Endothelial cell of umbilical vein (primary cell): ENCODE results near the gene FOXO6. TPM values are rescaled to one million over a fixed set of nuclear protein-coding genes. Genes with fewer than 3 reads are reported as not detected.

Experiments
- BruUV-seq: library from RNA; stranded (reverse); fragments of 400-500 nt; replicated peaks from 2 replicates; lab custom pipeline; 2021; lab: Mats Ljungman, UMichigan
- CTCF ChIA-PET: fragments of 300-600, 350-600 bp; sonication (Branson Sonifier 250); formaldehyde crosslinking; loops from one replicate; lab custom pipeline; 2021; ENCODE audit warnings: antibody characterized with exemption, inconsistent platforms; lab: Charles Lee
- POLR2A ChIA-PET: fragments of 300-600, 350-600 bp; sonication (Branson Sonifier 250); formaldehyde crosslinking; loops from one replicate; lab custom pipeline; 2021; ENCODE audit warnings: antibody characterized with exemption, inconsistent platforms; lab: Charles Lee
- DNase-seq: peaks from one replicate; pipeline ENCODE4 v3.0.0-alpha.2; 2011; ENCODE audit warnings: low read depth, low spot score
- FAIRE-seq: peaks from 2 replicates; lab custom pipeline; 2011; peaks lifted over from hg19 to GRCh38; lab: Jason Lieb, UNC
- H2AFZ ChIP-seq: 2 replicates; pipeline ENCODE4 v1.6.0; 2012; ENCODE audit warnings: low read depth, low read length, control low read depth, inconsistent platforms
- H3K27ac ChIP-seq: 2 replicates; pipeline ENCODE4 v1.5.1; 2011; ENCODE audit warnings: low read depth, mild to moderate bottlenecking, control low read depth, low read length, moderate library complexity; ENCODE audit not compliant: insufficient read depth
- H3K27me3 ChIP-seq, 2 experiments: 2 replicates each; pipeline versions ENCODE4 v1.6.0 to v1.6.1; 2011; ENCODE audit warnings: low read length in 2 of 2, mixed read lengths in 1 of 2; ENCODE audit not compliant: control insufficient read depth in 2 of 2, insufficient read depth in 2 of 2
- H3K36me3 ChIP-seq, 2 experiments: 2 replicates in 1 of 2; 3 replicates in 1 of 2; pipeline ENCODE4 v1.5.1; 2011; ENCODE audit warnings: low read length in 2 of 2, mild to moderate bottlenecking in 1 of 2, moderate library complexity in 1 of 2; ENCODE audit not compliant: control insufficient read depth in 2 of 2, insufficient read depth in 2 of 2; ENCODE audit errors: extremely low read depth in 1 of 2
- H3K4me1 ChIP-seq: 3 replicates; pipeline ENCODE4 v1.5.1; 2011; ENCODE audit warnings: mild to moderate bottlenecking, low read length; ENCODE audit not compliant: control insufficient read depth, insufficient read depth; ENCODE audit errors: extremely low read depth
- H3K4me2 ChIP-seq: 2 replicates; pipeline ENCODE4 v1.6.1; 2011; ENCODE audit warnings: low read length, control low read depth, mixed read lengths; ENCODE audit not compliant: insufficient read depth
- H3K4me3 ChIP-seq, 3 experiments: fragments of 200-600 bp in 1 of 3; sonication (generic), shearing (Covaris generic) in 1 of 3; replicated peaks in 1 of 3; 2 replicates each; pipeline ENCODE4 v1.5.1; 2011 to 2016; ENCODE audit warnings: control low read depth in 3 of 3, low read length in 3 of 3, mild to moderate bottlenecking in 2 of 3, inconsistent platforms in 1 of 3, low read depth in 1 of 3, moderate library complexity in 1 of 3; ENCODE audit not compliant: insufficient read depth in 1 of 3
- H3K79me2 ChIP-seq: 2 replicates; pipeline ENCODE4 v1.6.0; 2012; ENCODE audit warnings: low read length, inconsistent platforms; ENCODE audit not compliant: control insufficient read depth, insufficient read depth
- H3K9ac ChIP-seq: replicated peaks from 2 replicates; pipeline ENCODE3; 2011; ENCODE audit warnings: low read length, control low read depth; ENCODE audit not compliant: insufficient read depth; ENCODE audit errors: extremely low read depth
- H3K9me1 ChIP-seq: replicated peaks from 3 replicates; pipeline ENCODE4 v1.6.0; 2011; ENCODE audit warnings: mild to moderate bottlenecking, low read length; ENCODE audit not compliant: control insufficient read depth, insufficient read depth; ENCODE audit errors: extremely low read depth
- H3K9me3 ChIP-seq: replicated peaks from 2 replicates; pipeline ENCODE4 v1.5.1; 2012; ENCODE audit warnings: low read length, inconsistent platforms; ENCODE audit not compliant: control insufficient read depth, insufficient read depth
- H4K20me1 ChIP-seq: replicated peaks from 2 replicates; pipeline ENCODE3; 2011; ENCODE audit warnings: mild to moderate bottlenecking, low read length; ENCODE audit not compliant: control insufficient read depth, insufficient read depth; ENCODE audit errors: extremely low read depth
- CTCF ChIP-seq, 2 donors: IDR thresholded peaks; 1 replicate in 1 of 2; 2 replicates in 1 of 2; pipeline ENCODE4 v1.5.1; 2011; ENCODE audit warnings: low read length in 2 of 2, mild to moderate bottlenecking in 2 of 2, moderate library complexity in 2 of 2, control low read depth in 1 of 2, inconsistent platforms in 1 of 2, low read depth in 1 of 2; ENCODE audit not compliant: insufficient read depth in 1 of 2; ENCODE audit errors: extremely low read depth in 1 of 2
- EZH2 ChIP-seq: IDR thresholded peaks from 2 replicates; pipeline ENCODE4 v1.6.1; 2012; ENCODE audit warnings: borderline replicate concordance, low read depth, mild to moderate bottlenecking, moderate library complexity, low read length, inconsistent platforms; ENCODE audit not compliant: severe bottlenecking
- FOS ChIP-seq: IDR thresholded peaks from 2 replicates; pipeline ENCODE4 v1.6.1; 2011; ENCODE audit warnings: mild to moderate bottlenecking, low read length, moderate library complexity, borderline replicate concordance; ENCODE audit not compliant: insufficient read depth
- GATA2 ChIP-seq: IDR thresholded peaks from 2 replicates; pipeline ENCODE4 v1.7.0; 2011; ENCODE audit warnings: low read depth, mild to moderate bottlenecking, moderate library complexity, mixed read lengths, low read length; ENCODE audit not compliant: insufficient read length, insufficient read depth
- JUN ChIP-seq: IDR thresholded peaks from 2 replicates; pipeline ENCODE4 v1.6.1; 2011; ENCODE audit warnings: borderline replicate concordance, low read depth; ENCODE audit not compliant: insufficient read length, insufficient read depth
- MAX ChIP-seq: IDR thresholded peaks from 2 replicates; pipeline ENCODE4 v1.6.1; 2011; ENCODE audit not compliant: insufficient read depth, insufficient read length
- MYC ChIP-seq: IDR thresholded peaks from one replicate; pipeline ENCODE4 v1.6.1; 2011; ENCODE audit warnings: mild to moderate bottlenecking, low read depth, low read length
- POLR2A ChIP-seq: IDR thresholded peaks from 2 replicates; pipeline ENCODE4 v1.6.1; 2012; ENCODE audit warnings: low read depth, mild to moderate bottlenecking, control low read depth, low read length
- POLR2AphosphoS5 ChIP-seq: IDR thresholded peaks from 2 replicates; pipeline ENCODE4 v1.6.1; 2012; ENCODE audit warnings: low read depth, mild to moderate bottlenecking, control low read depth, low read length, moderate library complexity; ENCODE audit not compliant: insufficient read depth
- dilution Hi-C: fragments of 300-500 bp; cut with MboI; formaldehyde crosslinking; loops from one replicate; pipeline ENCODE4 v1.15.0; 2019; ENCODE audit warnings: low sequenced_read_pairs; ENCODE audit not compliant: extremely low pct_ligation_motif_present
- intact Hi-C: fragments of 100-400 bp; cut with micrococcal nuclease; formaldehyde crosslinking; loops from one replicate; pipeline ENCODE4 v1.10.0; 2022
- polyA plus RNA-seq, 4 experiments: library from polyadenylated mRNA; depleted of rRNA in 3 of 4; stranded (reverse) in 3 of 4; unstranded in 1 of 4; fragments of >200 nt; gene quantifications; 2 replicates each; pipeline versions ENCODE4 v1.2.1 to v1.2.3, GENCODE V29; 2011 to 2012; ENCODE audit warnings: missing spikeins in 1 of 4
- total RNA-seq: library from RNA; stranded (reverse); gene quantifications from 2 replicates; pipeline ENCODE4 v1.2.3, GENCODE V29; 2021

FOXO6 gene
- total and polyA plus RNA-seq, 2 donors (not counting 3 experiments of a cell fraction or from before 2014, with no cell fraction given), result 0.04 to 0.38 TPM

DNA sequence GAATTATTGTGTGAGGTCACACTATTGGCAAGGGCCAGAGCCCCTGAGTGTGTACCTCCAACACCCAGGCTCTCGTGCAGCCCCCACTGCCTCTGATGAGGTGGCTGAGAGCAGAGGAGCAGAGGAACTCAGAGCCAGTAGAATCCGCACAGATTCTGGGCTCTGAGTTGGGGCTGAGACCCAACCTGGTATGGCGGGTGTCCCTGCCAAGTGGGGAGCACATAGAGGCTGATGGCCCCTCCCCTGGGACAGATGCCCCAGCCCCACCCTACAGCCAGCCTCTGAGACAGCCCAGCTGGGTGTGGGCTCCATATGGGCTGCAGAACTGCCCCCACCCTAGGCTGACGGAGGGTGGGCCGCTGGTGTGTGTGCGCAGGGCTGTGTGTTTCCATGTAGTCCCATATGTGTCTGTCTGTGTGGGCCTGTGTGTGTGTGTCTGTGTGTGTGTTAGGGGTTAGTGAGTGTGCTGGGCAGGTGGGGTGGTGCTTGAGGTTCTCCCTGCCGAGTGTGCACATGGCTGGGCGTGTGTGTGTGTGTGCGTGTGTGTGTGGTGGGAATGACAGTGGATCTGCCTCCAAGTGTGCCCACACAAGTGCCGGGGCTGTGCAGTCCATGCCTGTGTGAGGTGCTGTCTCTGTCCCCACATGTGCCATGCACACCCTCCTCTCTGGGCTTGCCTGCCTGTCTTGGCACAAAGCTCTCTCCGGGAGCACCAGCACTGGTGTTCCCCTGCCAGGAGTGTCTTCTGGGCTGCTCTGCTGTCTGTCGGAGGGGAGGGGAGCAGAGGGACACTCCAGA is 24.4 kb downstream of the FOXO6 start:
- no peak for FAIRE-seq
- H3K4me2 ChIP-seq, result no peak overlapping the region
- H3K36me3 ChIP-seq, result no peaks in the 10 kb centered on the region
- CTCF ChIA-PET, result no interaction called here
- DNase-seq, result no peak
- H4K20me1 ChIP-seq, result no peaks in the 10 kb centered on the region
- H2AFZ ChIP-seq, result no peak overlapping the region
- H3K79me2 ChIP-seq, result no peaks in the 10 kb centered on the region
- H3K9me3 ChIP-seq, result no peaks in the 10 kb centered on the region
- intact Hi-C loops, result no loop called here
- no TSS peak for BruUV-seq
- no peak overlapping the region for H3K4me3 ChIP-seq
- H3K9ac ChIP-seq, result no peak overlapping the region
- no peak for TF ChIP-seq MYC
- TF ChIP-seq FOS, result no peak
- H3K4me1 ChIP-seq, result no peaks in the 10 kb centered on the region
- H3K27ac ChIP-seq, result no peak overlapping the region
- POLR2A ChIA-PET, result no interaction called here
- dilution Hi-C loops, result no loop called here
- peaks cover 6 to 21% of the 10 kb centered on the region in 2 experiments for H3K27me3 ChIP-seq
- H3K9me1 ChIP-seq, result no peaks in the 10 kb centered on the region

DNA sequence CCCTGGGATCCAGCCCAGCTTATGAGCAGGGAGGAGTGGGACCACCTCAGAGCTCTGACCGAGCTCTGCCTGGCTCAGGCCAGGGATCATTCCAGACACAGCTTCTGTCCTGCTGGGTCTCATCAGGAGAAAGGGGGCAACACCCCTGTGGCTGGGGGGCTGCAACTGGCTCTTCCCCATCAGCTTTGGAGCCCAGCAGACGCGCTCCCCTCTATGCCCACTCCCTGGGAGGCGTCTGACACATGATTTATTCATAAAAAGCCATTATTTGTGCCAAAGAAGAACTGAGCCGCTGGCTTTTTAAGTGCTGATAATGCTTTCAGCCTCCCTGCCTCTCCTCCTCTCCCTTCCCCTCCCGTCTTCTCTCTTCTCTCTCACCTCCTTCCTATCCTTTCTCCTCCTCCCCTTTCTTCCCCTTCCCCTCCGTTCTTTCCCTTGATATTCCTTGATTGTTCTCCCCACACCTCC is 25.0 kb downstream of the FOXO6 start:
- Histone ChIP-seq H3K27me3 (peaks cover 6 to 21% of the 10 kb centered on the region in 2 experiments), H3K4me2 (no peak overlapping the region), H3K4me1 (no peaks in the 10 kb centered on the region), H3K9ac (no peak overlapping the region), H3K9me3 (no peaks in the 10 kb centered on the region), H3K27ac (no peak overlapping the region), H3K79me2 (no peaks in the 10 kb centered on the region), H2AFZ (no peak overlapping the region), H4K20me1 (no peaks in the 10 kb centered on the region), H3K36me3 (no peaks in the 10 kb centered on the region), H3K9me1 (no peaks in the 10 kb centered on the region), H3K4me3 (no peak overlapping the region)
- CTCF ChIA-PET, result no interaction called here
- no TSS peak for BruUV-seq
- DNase-seq, result no peak
- TF ChIP-seq MAX, result no peak
- no peak for TF ChIP-seq FOS
- no peak for TF ChIP-seq POLR2A
- no peak for TF ChIP-seq MYC
- TF ChIP-seq GATA2, result no peak
- TF ChIP-seq POLR2AphosphoS5, result no peak
- TF ChIP-seq CTCF (IDR thresholded peaks at IDR 0.05; ENCODE audit: extremely low read depth in 1 of 2, insufficient read depth in 1 of 2, low read depth in 1 of 2, low read length in 2 of 2), result no peak
- no peak for TF ChIP-seq EZH2
- no peak for TF ChIP-seq JUN
- dilution Hi-C loops (no loop called here), intact Hi-C loops (no loop called here)
- POLR2A ChIA-PET, result no interaction called here
- FAIRE-seq, result no peak
